HG03469 (cell line): ENCODE results near the gene KRTAP4-16.
"Not testable (repeated sequence)": the region's sequence is repeated elsewhere in the genome, so short reads cannot be mapped to it uniquely, and the experiment has no call there.

ENCODE experiments used
- ATAC-seq: cut with Tn5 transposase; IDR thresholded peaks from one replicate; pipeline ENCODE4 v1.9.1; 2021; ENCODE audit warnings: mild to moderate bottlenecking, moderate library complexity, moderate number of reproducible peaks; ENCODE audit not compliant: unreplicated experiment

KRTAP4-16 gene

DNA sequence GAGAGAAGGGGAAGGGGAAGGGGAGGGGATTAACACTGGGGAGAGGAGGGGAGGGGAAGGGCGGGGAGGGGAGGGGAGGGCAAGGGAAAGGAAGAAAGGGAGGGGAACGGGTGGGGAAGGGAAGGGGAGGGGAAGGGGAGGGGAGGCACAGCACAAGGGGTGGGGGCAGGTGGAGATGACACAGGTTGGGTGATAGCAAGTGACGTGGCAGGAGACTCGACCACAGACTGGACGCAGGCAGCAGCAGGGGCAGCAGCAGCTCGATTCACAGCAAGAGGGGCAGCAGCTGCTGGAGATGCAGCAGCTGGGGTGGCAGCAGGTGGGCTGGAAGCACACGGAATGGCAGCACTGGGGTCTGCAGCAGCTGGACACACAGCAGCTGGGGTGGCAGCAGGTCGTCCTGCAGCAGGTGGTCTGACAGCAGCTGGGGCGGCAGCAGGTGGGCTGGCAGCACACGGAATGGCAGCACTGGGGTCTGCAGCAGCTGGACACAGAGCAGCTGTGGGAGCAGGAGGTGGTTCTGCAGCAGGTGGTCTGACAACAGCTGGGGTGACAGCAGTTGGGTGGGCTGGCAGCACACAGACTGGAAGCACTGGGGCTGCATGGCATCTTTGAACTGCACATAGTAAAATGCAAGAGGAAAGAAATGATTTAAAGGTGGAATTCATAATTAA is at the start of gene KRTAP4-16:
TSS of gene KRTAP4-16 (minus strand) at position 624 of the 674 bp plus-strand sequence. CDS start at position 624, 0 bp downstream.
- ATAC-seq, result no peak

DNA sequence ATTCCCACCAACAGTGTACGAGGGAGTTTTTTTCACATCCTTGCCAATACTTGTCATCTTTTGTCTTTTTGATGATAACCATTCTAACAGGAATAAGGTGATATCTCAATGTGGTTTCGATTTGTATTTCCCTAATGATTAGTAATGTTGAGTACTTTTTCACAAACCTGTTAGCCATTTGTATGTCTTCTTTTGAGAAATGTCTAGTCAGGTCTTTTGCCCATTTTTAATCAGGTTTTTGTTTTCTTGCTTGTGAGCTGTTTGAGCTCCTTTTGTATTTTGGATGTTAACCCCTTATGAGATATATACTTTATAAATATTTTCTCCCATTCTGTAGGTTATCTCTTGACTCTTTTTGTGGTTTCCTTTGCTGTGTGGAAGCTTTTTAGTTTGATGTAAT is 49.5 kb upstream of the KRTAP4-16 start:
- ATAC-seq, result no peak

DNA sequence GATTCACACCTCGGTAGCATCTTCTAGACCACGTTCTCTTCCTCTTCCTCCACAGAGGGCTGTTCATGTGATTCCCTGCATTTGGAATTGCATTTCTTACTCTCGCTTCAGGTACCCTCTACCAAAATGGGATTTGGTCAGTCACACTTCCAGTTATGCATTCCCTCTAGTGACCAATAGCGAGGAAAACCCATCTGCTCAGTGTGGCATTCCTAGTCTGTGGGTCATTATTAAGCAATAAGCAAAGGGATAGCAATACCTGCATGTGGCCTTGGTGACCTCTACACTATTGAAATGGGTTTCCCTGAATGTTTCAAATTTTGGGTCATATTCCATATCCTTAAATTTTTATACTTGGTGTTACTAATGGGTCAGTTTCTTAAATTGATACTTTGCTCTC is 48.0 kb upstream of the KRTAP4-16 start:
- no peak for ATAC-seq

DNA sequence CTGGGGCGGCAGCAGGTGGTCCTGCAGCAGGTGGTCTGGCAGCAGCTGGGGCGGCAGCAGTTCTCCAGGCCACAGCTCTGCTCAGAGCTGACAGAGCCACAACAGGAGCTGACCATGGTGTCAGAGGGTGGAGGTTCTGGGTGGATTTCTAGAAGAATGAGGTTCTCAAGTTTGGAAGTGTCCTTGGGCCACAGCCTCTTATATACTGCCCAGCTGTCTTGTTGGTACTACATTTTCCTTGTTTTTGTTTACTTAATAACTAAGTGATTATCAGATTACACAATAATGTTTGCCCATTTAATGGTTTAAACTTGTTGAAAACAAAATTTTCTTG is 47.6 kb upstream of the KRTAP4-16 start, which contains the start of gene KRTAP4-5:
TSS of gene KRTAP4-5 (minus strand) at position 174 of the 334 bp plus-strand sequence. CDS start at position 116, 58 bp downstream.
- no peak for ATAC-seq

DNA sequence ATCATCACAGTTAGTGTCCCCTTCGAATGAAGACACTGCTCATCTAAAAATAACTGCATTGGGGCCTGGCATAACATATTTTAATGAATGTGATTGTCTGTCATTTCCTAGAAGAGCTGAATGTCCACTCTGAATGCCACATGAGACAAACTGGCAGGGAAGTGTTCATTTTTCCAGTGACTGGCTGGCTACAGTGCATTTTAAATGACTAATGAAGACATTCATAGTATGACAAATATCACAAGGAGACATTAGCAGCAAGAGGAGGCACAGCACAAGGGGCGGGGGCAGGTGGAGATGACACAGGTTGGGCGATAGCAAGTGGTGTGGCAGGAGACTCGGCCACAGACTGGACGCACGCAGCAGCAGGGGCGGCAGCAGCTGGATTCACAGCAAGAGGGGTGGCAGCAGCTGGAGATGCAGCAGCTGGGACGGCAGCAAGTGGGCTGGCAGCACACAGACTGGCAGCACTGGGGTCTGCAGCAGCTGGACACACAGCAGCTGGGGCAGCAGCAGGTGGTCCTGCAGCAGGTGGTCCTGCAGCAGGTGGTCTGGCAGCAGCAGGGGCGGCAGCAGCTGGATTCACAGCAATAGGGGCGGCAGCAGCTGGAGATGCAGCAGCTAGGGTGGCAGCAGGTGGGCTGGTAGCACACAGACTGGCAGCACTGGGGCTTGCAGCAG is 47.1 kb upstream of the KRTAP4-16 start:
- ATAC-seq, result not testable (repeated sequence)

DNA sequence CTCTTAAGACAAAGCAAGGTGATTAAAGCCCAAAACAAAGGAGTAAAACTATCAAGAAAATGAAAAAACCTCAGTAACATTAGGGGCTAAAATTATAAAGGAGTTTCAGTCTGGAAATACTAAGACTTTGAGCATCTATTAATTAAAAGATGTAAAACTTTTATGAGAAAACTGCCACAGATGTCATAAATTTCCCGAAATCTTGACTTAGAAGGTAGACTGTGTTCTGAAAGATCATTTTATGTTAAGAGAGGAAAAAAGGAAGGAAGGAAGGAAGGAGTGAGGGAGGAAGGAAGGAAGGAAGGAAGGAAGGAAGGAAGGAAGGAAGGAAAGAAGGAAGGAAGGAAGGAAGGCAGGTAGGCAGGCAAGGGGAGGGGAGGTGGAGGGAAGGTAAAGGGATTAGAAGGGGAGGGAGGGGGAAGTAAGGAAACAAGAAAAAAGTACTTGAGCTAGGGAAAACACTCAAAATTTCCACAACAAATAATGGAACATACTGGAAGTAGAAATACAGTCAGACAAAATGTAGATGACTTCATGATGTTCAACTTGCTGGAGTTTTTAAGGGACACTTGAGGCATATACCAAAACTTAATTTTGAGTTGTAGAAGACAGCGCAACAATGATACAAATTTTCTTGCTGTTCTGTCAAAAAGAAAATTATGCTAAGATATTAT is 45.7 kb upstream of the KRTAP4-16 start:
- no peak for ATAC-seq

DNA sequence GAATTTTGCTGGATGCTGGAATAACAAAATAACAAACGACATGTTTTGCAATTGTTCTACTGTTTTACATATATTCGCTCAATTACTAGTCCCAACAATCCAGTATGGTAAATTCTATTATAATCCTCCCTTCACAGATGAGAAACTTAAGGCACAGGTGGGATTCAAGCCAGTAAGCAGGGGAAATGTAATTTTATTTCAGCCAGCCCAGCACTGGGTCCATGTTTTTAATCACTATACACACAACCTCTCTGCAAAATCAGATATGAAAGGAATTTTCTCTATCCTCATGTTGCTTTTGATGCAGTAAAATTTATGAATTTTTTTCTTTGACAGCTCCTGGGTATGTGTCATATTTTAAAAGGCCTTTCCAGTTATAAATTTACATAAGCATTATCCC is 43.3 kb upstream of the KRTAP4-16 start:
- no peak for ATAC-seq

DNA sequence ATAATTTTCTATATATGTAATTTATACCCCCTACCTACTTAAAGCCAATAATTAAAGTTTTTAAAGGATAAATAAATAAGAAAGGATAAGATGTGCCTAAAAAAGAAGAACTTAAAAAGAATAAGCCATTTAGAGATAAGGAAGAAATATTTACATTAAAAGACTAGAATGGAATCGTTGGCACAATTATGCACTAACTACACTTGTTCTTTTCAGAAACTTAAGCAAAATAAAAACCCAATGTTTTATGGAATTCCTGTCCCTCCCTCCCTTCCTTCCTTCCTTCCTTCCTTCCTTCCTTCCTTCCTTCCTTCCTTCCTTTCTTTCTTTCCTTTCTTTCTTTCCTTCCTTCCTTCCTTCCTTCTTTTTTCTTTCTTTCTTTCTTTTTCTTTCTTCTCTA is 42.8 kb upstream of the KRTAP4-16 start:
- no peak for ATAC-seq

DNA sequence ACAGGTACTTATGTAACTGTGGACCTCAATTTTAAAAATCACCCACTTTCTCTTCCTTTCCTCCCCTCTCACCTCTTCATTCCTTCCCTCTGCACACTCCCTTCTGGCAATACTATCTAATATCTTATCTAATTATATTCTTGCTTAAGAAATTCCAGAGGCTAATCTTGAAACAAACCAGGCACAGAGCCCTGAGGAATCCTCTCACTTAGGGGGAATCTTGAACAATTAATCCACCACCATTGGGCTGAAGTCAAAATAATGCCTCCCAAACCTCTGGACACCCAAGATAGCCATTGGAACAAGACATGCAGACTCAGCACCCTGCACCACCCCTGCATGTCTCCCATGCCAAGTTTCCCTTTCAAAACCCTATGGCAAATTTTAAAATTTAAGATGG is 39.4 kb upstream of the KRTAP4-16 start:
- ATAC-seq, result no peak

DNA sequence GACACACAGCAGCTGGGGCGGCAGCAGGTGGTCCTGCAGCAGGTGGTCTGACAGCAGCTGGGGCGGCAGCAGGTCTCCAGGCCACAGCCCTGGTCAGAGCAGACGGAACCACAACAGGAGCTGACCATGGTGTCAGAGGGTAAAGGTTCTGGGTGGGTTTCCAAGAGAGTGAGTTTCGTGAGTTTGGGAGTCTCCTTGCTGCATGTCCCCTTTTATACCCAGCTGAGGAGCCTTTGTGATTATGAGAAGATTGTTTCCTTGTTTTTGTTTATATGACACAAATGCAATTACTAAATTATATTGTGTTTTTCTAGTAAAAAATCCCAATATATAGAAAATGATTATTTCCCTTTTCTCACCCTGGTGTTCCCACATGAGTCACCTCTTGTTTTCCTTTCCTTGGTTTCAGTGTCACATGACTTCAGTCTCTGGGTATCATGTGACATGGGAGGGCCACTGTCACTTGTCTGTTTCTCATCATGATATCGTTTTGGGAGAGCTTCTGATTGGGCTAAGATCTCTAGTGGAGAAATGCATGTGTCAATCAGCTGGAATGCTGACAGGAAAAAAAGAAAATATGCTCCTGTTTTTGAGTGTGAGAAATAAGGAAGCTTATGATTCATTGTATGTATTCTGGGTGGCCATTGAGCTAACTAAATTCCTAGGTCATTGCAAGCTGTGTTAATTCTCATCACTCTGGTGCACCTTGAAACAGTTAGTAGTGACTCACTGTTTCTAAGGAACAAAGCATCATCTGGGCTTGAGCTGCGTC is 38.5 kb upstream of the KRTAP4-16 start, which contains the start of gene KRTAP4-6:
TSS of gene KRTAP4-6 (minus strand) at position 185 of the 772 bp plus-strand sequence. CDS start at position 128, 57 bp downstream.
- no peak for ATAC-seq

DNA sequence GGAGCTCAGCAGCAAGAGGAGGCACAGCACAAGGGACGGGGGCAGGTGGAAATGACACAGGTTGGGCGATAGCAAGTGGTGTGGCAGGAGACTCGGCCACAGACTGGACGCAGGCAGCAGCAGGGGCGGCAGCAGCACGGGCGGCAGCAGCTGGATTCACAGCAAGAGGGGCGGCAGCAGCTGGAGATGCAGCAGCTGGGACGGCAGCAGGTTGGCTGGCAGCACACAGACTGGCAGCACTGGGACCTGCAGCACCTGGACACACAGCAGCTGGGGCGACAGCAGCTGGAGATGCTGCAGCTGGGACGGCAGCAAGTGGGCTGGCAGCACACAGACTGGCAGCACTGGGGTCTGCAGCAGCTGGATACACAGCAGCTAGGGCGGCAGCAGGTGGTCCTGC is 37.9 kb upstream of the KRTAP4-16 start:
- ATAC-seq, result not testable (repeated sequence)

DNA sequence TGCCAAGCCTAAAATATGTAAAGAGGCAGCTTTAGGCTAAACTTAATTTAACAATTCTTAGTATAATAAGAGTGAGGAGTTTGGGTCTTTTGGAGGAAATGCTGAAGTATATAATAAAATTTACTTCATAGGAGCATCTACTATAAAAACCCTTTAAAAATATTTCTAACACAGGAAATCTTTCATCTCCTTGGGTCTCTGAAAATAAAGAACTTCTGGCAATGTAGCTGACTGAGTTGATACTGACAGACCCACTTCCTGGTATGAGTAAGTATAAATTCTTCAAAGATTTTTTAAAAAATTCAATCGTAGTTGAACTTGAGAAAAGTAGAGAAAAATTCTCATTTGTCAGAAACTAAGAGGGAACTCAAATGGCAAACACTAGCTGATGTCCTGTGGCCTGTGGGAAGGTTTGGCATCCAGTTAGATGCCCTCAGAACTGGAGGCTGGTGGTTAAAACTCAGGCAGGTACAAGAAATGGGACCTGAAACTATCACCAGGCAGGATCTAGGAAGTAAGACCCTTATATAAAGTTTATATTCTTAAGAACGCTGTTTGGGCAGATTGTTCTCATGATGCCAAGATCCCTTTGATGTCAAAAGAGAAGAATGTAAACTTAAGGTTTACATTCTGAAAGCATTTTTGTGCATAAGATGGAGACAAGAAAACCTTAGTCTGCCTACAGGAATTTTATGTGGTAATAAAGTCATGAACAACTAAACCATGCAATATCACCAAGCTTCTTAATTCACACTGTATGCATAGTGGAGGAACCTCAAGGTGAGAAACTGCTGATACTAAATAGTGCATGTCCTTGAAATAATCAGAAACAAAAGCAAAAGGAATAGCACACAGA is 32.1 kb upstream of the KRTAP4-16 start:
- no peak for ATAC-seq

DNA sequence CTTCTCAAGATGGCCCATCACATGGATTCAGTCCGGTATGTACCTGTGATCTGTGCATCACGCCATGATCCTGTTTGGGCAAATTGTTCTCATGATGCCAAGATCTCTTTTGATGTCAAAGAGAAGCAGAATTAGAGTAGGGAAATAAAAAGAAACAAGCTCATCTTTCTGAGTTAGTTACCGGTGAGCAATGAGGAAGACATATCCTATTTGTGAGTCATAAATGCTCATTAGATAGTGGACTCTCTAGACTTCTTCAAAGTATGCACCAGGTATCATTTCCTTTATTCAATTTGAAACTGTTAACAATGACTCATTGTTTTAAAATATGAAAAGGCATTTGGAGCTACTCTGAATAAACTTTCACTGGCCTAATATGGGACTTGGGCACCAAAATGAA is 30.0 kb upstream of the KRTAP4-16 start:
- ATAC-seq, result no peak

DNA sequence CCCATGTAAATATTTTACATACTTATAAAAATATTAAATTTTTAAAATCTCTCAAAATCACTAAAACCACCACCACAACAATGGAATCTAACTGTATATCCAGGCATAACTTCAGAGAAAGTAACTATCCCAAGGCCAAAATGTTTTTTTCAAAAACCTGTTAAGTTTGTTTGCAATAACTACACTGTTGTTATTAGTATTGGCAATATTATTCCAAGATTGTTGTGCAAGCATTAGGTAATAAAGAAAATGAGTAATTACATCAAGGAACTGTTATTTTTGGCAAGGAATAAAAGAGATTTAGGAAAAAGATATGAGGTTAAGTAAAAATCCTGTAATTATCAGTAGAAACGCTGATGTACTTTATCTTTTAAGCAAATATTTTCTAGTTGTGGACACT is 25.4 kb upstream of the KRTAP4-16 start:
- no peak for ATAC-seq

DNA sequence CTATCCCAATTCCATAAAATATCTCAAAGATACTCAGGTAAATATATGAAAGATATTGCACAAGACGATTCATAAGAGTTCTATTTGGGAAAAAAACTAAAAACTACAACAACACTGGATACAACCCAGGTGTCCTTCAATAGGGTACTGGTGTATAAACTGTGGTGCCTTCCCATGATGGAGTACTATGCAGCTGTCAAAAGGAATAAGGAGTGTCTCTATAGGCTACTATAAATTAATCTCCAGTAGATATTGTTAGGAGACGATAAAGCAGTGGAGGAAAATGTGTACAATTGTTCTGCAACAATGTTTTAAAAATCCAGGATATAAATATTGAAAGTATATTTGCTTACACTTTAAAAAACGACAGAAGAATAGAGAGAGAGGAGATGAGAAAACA is 24.4 kb upstream of the KRTAP4-16 start:
- ATAC-seq, result no peak

DNA sequence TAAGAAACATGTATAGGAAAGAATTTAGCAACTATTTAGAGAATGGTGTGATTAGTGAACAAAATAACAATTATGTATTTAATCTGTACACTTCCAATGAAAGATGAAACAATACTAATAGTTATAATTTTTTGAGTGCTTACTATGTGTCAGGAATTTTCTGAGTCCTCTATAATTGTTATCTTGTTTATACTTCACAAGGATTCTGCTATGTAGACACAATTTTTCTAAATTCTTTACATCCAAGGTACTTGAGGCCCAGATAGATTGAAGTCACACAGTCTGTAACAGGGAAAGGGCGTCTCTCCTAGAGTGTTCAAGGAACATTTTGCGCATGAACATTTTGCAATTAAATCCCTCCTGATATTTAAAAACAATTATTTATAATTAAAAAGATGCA is 23.1 kb upstream of the KRTAP4-16 start:
- no peak for ATAC-seq

DNA sequence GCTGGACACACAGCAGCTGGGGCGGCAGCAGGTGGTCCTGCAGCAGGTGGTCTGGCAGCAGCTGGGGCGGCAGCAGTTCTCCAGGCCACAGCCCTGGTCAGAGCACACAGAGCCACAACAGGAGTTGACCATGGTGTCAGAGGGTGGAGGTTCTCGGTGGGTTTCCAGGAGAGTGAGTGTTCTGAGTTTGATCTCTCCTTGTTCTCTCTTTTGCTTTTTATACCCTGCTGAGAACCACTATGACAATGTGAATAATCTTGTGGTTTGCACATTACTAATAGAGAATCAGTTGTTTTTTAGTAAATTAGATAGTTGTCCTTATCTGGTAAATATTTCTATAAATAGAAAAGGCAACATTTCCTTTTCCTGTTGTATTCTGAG is 22.0 kb upstream of the KRTAP4-16 start, which contains the start of gene KRTAP4-12:
TSS of gene KRTAP4-12 (minus strand) at position 192 of the 381 bp plus-strand sequence. CDS start at position 132, 60 bp downstream.
- ATAC-seq, result not testable (repeated sequence)

DNA sequence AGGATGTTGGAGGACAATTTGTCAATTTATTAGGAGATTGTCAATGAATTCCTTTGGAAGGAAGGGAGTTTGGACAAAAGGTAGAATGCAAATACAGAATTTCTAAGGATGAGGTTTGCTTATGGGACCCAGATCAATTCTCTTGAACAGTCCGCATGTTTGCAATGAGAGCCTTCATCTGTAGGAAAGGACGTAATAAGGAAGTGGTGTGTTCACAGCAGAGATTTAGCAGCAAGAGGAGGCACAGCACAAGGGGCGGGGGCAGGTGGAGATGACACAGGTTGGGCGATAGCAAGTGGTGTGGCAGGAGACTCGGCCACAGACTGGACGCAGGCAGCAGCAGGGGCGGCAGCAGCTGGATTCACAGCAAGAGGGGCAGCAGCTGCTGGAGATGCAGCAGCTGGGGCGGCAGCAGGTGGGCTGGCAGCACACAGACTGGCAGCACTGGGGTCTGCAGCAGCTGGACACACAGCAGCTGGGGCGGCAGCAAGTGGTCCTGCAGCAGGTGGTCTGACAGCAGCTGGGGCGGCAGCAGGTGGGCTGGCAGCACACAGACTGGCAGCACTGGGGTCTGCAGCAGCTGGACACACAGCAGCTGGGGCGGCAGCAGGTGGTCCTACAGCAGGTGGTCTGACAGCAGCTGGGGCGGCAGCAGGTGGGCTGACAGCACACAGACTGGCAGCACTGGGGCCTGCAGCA is 21.4 kb upstream of the KRTAP4-16 start:
- not testable (repeated sequence) for ATAC-seq

DNA sequence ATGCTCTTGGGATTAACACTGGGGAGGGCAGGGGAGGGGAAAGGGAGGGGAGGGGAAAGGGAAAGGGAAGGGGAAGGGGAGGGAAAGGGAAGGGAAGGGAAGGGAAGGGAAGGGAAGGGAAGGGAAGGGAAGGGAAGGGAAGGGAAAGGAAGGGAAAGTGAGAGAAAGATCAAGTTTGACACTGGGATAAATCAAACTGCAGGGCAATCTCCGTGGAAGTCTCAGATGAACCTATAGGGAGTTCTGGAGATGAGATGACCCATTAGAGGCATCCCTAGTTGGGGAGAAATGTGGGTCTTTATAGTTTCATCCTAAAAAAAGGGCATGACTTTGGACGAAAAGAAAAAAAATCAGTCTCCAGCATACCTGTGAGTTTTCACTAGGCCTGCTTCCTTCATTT is 19.7 kb upstream of the KRTAP4-16 start:
- no peak for ATAC-seq
